ENCODE measurements around the gene MAP2K5.

MAP2K5 gene

GRCh38 chr15:67783303-67783702 lies 240.8 kb downstream of the MAP2K5 start:
- DNase-seq (ENCODE audit: low spot score) = no peak

DNA sequence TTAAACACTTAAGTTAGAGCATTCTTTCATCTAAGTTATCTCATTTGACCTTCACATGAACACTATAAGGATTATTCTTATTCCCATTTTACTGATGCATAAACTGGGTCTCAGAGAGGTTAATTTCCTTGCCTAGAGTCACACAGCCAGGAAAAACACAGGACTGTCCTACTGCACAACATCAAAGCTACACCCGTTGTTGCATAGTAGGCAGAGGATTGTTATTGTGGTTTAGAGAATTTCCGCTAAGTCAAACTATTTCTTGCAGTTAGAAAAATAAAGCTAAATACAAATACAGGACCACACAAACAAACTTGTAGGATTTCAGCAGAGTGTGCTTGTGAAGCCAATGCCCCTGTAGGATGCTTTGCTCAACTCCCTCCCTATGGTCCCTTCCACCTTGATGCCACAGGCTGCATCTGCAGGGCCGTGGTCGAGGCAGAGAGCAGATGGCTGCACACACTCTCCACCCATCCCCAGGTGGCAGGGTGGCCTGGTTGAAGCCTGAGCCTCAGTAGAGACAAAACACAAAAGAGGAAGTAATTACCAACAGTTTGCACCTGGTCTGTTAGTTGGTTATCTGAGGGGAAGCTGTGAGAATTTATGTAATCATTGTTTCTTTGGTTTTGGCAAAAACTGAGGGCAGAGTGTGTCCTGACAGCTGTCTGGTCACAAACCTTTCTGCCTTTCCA lies 241.7 kb downstream of the MAP2K5 start:
- no peak for DNase-seq (ENCODE audit: low spot score)

GRCh38 chr15:67784856-67785430 lies 242.4 kb downstream of the MAP2K5 start:
- DNase-seq (ENCODE audit: low spot score) = no peak

- no peak for DNase-seq (ENCODE audit: low spot score)
Observed at GRCh38 chr15:67785431-67785830, 242.9 kb downstream of the MAP2K5 start.

- DNase-seq (ENCODE audit: low spot score) = no peak
Observed at GRCh38 chr15:67786646-67787045, 244.1 kb downstream of the MAP2K5 start.

DNA sequence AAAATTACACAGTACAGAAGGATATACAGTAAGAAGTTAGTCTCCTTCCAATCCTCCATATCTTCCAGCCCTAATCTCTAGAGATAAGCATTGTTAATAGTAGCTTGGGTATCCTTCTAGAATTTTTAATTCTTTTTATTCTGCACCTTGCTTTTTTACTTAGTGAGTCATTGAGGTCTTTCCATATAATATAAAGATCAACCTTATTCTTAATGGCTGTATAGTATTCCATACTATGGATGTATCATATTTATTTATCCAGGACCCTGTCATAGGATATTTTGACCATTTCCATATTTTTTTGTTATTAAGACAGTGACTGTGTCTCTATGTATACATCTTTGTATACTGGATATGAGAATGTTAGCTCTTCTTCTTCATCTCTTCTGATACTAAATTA lies 246.5 kb downstream of the MAP2K5 start:
- DNase-seq (ENCODE audit: low spot score) = no peak

DNA sequence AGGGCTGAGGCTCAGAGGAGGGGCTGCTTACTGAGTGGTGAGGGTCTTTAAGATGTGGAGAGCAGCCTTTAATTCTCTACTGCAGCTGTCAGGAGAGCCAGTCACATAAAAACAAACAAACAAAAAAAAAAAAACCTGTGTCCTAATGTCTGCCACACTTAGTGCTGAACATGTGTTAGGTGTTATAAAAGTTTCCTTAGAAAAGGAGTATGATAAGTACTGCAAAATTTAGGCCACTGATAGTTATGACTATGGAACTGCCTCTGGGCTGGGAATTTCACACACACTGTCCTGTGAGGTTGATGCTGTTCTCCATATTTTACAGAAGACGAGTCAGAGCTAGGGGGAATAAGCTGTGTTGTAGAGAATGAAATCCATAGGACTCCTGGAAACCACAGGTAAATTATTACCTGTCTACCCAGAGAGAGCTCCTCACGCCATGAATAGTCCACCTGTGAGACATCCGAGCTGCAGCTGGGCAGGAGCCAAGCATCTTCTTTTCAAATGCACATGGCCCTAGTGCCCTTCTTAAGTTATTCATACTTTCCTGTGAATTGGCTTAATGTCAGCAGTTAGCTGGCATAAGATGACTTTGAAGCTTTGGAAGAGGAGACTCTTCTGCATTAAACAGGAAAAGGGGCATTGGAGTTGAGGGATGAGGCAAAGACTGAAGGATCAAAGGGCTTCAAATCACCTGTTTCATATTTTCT lies 248.3 kb downstream of the MAP2K5 start:
- no peak for DNase-seq (ENCODE audit: low spot score)

GRCh38 chr15:67792250-67792942 lies 249.9 kb downstream of the MAP2K5 start:
- DNase-seq (ENCODE audit: low spot score) = no peak

DNA sequence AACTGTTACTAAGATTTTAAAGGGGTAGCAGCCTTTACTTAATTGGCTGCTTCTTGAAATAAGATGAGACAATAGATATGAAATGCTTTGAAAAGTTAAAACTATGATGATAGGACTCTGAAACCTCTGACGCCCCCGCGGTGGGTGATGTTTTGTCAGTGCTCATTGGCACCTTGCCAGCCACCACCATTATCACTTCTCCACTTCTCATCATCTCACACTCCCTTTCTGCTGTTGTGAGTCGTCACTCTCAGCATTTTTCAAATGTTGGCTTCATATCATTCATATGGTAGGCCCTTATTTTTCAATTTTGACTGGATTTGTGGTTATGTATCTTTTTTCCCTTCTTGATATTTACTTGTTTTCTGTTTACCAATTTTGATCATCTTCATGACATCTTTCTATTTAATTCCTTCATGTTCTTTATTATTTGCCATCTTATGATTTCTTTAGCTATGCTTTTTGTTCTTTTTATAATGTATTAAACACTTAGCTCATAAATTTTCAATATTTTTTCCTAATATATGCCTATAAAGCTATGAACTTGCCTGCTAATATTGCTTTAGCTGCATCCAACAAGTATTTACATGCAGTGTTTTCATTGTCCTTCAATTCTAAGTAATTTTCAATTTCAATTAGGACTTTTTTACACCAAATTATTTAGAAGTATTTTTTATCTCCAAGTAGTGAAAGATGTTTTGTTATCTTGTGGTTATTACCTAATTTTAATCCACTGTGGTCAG lies 252.5 kb downstream of the MAP2K5 start:
- DNase-seq (ENCODE audit: low spot score) = no peak

DNA sequence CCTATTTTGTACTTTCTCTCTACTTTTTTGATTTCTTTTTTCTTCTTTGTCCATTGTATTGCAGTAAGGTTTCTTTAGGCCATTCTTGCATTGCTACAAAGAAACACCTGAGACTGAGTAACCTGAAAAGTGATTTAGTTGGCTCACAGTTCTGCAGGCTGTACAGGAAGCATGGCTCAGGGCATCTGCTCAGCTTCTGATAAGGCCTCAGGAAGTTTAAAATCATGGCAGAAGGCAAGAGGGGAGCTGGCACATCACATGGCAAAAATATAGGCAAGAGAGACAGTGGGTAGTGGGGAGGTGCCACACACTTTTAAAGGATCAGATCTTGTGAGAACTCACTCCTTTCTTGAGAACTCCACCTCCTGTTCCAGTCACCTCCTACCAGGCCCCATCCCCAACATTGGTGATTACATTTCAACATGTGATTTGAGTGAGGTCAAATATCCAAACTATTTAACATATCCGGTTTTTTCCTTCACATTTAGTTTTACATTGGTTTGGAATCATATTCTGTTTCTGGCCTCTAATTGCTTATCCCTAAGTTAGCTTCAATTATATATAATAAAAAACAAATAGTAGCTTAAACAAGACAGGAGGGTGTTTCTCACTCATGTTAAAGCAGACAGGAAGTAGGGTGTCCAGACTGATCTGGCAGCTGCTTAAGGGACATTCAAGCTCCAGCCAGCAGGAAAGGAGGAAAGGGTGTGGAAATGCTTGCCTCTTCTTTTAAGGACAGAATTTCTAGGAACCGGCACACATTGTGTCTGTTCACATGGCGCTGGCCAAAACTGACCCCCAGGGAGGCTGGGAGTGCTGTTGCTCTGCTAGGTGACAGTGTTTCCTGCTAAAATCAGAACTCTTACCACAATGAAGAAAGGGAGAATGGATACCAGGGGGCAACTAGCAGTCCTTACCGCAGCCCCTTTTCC lies 254.0 kb downstream of the MAP2K5 start:
- DNase-seq (ENCODE audit: low spot score) = no peak

- no peak for DNase-seq (ENCODE audit: low spot score)
Observed at GRCh38 chr15:67799801-67800205, 257.3 kb downstream of the MAP2K5 start.

DNA sequence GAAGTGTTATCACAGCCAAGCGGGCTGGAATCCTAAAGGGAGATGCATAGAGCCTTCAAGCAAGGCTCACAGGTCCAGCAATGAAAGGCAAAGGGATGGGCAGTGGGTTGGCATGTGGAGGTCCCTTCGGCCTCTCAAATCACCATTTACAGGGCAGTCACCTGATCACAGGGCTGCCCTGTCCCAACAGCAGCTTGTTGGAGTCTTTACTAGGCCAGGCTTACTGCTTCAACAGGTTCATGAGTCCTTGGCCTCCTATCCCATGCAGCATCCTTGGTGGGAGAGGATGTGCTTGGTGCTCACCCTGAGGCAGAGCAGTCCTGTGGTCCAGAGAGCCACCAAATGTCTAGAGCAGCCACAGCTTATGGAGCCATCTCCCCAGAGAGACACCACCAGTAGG lies 258.6 kb downstream of the MAP2K5 start:
- no peak for DNase-seq (ENCODE audit: low spot score)

DNA sequence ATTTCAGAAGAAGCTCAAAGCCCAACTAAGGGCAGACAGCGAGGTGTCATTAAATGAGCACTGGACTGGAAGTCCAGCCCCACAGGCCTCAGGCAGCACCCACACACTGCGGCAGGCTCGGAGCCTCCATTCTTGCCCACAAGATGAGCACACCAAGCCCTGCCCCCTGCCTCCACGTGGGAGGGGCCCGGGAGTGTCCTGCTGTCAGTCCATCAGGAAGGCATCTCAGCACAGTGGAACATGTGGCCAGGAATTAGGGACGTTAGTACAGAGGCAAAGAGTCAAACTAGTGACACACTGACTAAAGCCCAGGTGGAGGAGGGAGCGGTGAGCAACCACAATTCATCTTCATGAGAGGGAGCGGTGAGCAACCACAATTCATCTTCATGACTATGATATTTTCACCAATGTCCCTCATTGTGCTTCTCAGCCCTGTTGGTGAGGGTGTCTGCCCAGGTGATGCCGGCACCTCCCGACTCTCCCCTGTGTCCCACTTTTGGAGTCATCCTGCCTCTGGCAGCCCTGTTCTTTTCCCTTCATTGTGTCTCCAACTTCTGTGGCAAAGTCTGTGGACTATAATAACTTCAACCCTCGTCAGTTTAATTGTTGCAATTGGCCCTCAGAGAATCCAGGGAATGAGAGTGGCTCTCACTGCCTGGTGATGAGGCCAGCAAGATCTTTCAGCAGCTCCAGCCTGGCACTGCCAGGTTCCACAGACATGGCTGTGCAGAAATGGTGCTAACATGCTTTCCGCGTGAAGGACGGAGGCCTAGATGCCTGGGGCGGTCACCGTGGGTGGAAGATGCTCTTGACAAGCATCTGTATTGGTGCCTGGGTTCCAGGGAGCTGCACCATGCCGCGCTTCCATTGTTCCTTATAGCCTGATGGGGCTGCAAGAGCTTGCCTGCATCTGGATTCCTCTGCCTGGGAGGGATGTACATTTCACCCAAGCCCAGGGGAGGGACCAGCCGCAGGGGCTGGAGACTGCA lies 259.7 kb downstream of the MAP2K5 start:
- DNase-seq (ENCODE audit: low spot score) = no peak

DNA sequence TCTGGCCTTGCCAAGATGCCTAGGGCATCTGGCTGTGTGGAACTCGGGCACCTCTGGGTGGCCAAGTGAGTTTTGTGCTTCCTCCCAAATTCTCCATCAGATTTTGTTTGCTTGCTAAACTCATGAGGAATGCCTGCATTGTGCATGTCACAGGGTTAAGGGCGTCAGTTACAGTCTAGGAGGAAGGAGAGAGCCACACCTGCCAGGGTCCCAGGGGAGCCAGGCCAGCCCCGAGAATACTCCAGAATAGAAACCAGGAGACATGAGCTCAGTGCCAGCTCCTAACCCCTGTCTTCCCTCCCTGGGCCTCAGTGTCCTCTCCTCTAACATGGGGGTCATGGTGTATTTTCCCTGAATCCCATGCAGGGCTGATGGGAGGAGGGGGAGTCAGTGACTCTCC lies 260.8 kb downstream of the MAP2K5 start:
- no peak for DNase-seq (ENCODE audit: low spot score)

DNA sequence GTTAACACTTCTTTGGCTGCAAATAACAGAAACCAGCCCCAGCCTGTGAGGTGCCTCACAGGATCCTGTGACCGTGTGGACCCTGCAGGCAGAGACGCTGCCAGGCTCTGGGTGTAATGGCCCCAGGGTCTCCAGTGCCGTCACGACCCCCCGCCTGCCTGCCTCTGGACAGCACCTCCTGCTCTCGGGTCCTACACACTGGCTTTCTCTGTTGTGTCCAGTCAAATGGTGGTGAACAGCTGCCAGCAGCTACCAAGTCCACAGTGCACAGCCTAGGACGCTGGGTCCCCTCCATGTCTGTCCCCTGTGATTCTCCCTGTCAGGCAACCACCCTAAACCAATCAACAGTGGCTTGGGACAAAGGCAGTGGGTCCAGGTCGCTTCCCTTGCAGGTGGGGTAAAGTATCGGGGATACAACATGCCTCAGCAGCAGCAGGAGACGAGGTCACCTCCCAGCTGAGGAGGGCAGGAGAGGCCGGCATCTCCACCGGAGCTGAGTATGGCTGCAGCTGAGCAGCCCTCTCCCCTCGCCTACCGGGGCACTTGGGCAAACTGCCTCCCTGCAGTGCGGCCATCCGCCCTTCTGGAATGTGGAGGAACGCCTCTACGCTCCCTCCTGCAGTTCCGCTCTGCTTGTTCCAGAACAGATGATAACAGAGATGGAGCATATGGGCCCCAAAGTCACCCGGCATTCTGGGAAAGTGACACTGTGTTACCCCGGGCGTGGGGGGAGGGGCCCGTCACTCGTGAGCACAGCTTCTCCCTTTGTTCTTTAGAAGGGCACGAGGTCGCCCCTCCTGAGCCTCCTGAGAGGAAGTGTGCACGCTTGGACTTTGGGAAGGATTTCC lies 261.7 kb downstream of the MAP2K5 start:
- no peak for DNase-seq (ENCODE audit: low spot score)

DNA sequence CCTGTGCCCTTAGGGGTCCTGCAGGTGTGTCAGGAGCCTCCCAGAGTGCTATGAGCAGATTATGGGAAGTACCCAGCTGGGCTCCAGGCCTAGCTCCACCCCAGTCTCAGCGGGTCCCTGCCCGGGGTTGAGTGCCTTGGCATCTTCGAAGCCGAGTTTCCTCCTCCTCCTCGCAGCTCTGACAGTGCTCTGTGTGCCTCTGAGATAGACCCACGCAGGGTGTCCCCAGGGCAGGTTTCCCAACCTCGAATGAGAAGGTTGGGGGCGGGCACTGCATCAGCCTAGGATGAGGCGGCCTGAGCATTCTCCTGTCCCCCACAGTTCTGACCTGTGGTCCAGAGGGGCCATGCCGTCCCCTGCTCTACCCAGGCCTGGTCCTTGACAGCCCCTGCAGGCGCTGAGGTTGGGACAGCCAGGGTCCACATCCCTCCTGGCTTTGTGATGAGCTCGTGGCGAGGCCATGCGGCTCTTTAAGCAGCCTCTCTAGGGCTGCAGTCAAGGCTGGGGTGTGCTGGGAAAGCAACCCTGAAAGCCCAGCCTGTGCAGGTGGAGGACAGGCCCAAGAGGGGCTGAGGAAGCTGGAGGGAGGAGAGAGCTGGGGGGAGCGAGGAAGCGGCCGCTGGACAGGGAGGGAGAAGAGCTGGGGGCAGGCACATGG lies 262.6 kb downstream of the MAP2K5 start:
- peak; percentile 28 for DNase-seq (ENCODE audit: low spot score)

- no peak for DNase-seq (ENCODE audit: low spot score)
Observed at GRCh38 chr15:67805666-67806516, 263.4 kb downstream of the MAP2K5 start.
